Measurements from ENCODE around the gene FLNA. TPM values are rescaled to one million over a fixed set of nuclear protein-coding genes. Genes with fewer than 3 reads are reported as not detected.

Gene FLNA
- total and polyA plus RNA-seq, 9 of the 15 experiments (the other 6 are each of a cell fraction or from before 2014, with no cell fraction given): 6.2 to 735 (median 135) TPM

DNA sequence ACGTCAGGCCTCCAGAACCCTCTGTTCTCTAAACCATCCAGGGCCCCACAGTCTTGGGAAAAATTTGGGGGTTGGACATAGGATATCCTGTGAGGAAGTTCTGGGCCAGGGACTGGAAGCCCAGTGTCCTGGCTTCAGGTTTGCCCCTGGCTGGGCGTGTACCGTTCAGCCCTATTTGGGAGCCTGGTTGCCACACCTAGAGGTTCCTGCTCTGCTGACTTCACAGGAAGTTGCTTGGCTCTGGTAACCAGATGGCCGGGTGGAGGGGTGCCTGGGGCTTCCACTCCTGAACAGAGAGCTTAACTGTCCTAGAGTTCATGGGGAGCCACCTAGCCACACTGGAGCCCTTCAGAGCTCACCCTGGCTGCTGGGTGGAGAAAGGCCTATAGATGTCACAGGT lies 38.0 kb upstream of the FLNA start:
- no peak for FAIRE-seq
- Histone ChIP-seq H2AFZ (ENCODE audit: low read depth, low read length) (no peak overlapping the region), H3K27ac (ENCODE audit: extremely low read depth, low read depth, low read length) (0 out of 3 replicates have a peak overlapping the region, but pooled peaks have one; percentile 11), H3K9me1 (ENCODE audit: control insufficient read depth, insufficient read depth, low read length) (no peaks in the 10 kb centered on the region), H3K4me3 (peak overlapping the region; percentile 74), H4K20me1 (replicated peaks; ENCODE audit: control insufficient read depth, insufficient read depth, low read length) (no peaks in the 10 kb centered on the region), H3K27me3 (ENCODE audit: control insufficient read depth in 2 of 2, insufficient read depth in 2 of 2, low read length in 2 of 2) (no peaks in the 10 kb centered on the region), H3K79me2 (ENCODE audit: control insufficient read depth, insufficient read depth, low read length) (peaks cover 25% of the 10 kb centered on the region), H3K36me3 (ENCODE audit: control insufficient read depth, insufficient read depth, low read length) (peaks cover 7% of the 10 kb centered on the region; the same call in 1 of the 3 replicates), H3K4me2 (ENCODE audit: insufficient read depth, low read length) (peak overlapping the region; percentile 87), H3K9ac (ENCODE audit: insufficient read depth in 1 of 2, low read depth in 2 of 2, low read length in 2 of 2) (peak overlapping the region; percentile 76 to 96), H3K9me3 (replicated peaks; ENCODE audit: control insufficient read depth, insufficient read depth, low read depth, low read length) (no peaks in the 10 kb centered on the region), H3K4me1 (replicated peaks in 1 of 2; ENCODE audit: control insufficient read depth in 2 of 2, insufficient read depth in 2 of 2, low read length in 2 of 2) (peaks cover 13 to 46% of the 10 kb centered on the region in 2 experiments; a peak in 4 of 5 replicates)
- no peak for ATAC-seq
- ChIA-PET POLR2A (interaction anchor here (0.5 to 5.0 kb wide), 5 partner anchors 12 to 72 kb away, joined by 3 to 85 read pairs (median 3); partner anchors contain the start of gene RPL10), CTCF (ENCODE audit: low intra/inter-chr PET ratio) (no interaction called here)
- in situ Hi-C loops (cut with MboI): no loop called here
- WGBS (ENCODE audit: insufficient coverage, low coverage, missing lambda C conversion rate): 39% methylated on average over 3 of the region's 4 CpGs
- TF ChIP-seq, protein P1, sequence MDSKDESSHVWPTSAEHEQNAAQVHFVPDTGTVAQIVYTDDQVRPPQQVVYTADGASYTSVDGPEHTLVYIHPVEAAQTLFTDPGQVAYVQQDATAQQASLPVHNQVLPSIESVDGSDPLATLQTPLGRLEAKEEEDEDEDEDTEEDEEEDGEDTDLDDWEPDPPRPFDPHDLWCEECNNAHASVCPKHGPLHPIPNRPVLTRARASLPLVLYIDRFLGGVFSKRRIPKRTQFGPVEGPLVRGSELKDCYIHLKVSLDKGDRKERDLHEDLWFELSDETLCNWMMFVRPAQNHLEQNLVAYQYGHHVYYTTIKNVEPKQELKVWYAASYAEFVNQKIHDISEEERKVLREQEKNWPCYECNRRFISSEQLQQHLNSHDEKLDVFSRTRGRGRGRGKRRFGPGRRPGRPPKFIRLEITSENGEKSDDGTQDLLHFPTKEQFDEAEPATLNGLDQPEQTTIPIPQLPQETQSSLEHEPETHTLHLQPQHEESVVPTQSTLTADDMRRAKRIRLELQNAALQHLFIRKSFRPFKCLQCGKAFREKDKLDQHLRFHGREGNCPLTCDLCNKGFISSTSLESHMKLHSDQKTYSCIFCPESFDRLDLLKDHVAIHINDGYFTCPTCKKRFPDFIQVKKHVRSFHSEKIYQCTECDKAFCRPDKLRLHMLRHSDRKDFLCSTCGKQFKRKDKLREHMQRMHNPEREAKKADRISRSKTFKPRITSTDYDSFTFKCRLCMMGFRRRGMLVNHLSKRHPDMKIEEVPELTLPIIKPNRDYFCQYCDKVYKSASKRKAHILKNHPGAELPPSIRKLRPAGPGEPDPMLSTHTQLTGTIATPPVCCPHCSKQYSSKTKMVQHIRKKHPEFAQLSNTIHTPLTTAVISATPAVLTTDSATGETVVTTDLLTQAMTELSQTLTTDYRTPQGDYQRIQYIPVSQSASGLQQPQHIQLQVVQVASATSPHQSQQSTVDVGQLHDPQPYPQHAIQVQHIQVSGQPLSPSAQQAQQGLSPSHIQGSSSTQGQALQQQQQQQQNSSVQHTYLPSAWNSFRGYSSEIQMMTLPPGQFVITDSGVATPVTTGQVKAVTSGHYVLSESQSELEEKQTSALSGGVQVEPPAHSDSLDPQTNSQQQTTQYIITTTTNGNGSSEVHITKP (IDR thresholded peaks at IDR 0.05; ENCODE audit: partially characterized antibody): peak; percentile 20
- no peak for TF ChIP-seq PRMT5 (CRISPR knock-in tag; IDR thresholded peaks at IDR 0.05)
- no peak for TF ChIP-seq KAT7 (CRISPR knock-in tag; IDR thresholded peaks at IDR 0.05; ENCODE audit: borderline replicate concordance)
- intact Hi-C loops (cut with micrococcal nuclease): no loop called here
- no peak for DNase-seq (ENCODE audit: extremely low read depth in 1 of 4, low spot score in 3 of 4)
- BruUV-seq (replicated peaks): no TSS peak
